ENCODE measurements around the gene HNRNPR.

HNRNPR gene

DNA sequence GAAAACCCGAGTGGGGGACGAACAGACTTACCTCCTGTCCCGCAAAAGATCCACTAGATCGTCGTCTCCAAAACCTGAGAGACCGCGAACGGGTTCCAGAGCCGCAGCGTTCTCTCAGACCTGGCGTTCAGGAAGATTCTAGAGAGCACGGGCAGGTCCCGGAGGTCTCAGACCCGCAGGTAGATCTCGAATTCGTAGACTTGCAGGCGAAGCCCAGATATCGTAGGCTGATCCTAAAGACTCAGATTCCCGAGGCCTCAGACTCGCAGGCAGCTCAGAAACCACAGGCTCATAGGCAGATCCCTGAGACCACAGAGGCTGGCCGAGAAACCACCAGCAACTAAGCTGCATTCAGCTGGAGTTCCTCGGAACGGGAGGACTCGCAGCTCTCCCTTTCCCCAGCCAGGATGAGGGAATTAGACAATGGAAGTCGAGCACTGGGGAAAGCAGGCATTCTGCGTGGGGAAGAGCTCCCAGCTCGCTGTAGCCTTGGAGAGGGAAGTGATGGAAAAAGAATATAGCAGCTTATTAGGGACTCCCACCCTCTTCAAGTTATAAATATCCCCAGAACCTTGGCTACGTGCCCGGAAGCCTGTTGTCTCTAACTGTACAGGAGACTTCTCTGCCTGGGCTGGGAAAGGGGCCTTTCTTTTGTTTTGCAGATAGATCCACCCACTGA, 25.4 kb upstream of the HNRNPR start, which contains the start of gene ZNF436:
Gene ZNF436, minus strand, starts transcription at position 502 of the 679 bp plus-strand sequence. CDS start 1,831 bp downstream, outside the sequence.
- DNase-seq (ENCODE audit: low read depth in 2 of 2), result no peak

GRCh38 chr1:23368562-23369334, 24.7 kb upstream of the HNRNPR start:
- DNase-seq (ENCODE audit: low read depth in 2 of 2), result peak; percentile 81 to 83

- DNase-seq (ENCODE audit: low read depth in 2 of 2), result peak; percentile 98
Measured at GRCh38 chr1:23367791-23368561, 23.9 kb upstream of the HNRNPR start.

DNA sequence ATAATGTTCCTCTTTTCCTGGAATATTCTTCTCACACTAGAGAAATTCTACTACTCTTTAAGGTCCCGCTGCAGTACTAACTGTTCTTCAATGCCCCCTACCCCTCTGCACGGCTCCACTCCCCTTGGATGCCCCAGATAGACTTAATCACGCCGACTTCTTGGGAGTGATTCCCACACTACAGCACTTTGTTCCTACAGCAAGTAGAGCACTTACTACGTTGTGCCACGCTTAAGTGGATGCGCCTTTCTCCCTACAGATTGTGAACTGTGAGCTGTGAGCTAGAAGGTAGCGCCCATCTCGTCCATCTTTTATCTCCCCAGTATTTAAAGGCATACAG, 23.3 kb upstream of the HNRNPR start:
- DNase-seq (ENCODE audit: low read depth in 2 of 2), result no peak

DNA sequence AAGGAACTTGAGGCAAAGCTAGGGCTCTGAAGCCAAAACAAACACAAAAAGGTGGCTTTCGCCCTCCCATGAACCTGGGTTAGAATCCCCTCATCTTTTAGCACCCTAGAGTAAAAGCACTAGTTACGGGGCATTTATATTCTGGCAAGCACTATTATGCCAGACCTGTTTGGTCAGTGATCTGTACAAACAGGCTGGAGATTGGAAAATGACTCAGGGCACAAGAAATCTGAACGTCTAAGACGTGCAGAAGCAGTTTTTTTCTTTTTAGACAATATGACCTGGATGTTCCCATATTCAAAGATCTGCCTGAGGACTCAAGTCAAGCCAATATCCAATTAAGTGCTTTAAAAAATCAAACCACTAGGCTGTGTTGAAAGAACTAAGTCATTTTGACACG, 22.5 kb upstream of the HNRNPR start:
- no peak for DNase-seq (ENCODE audit: low read depth in 2 of 2)

DNA sequence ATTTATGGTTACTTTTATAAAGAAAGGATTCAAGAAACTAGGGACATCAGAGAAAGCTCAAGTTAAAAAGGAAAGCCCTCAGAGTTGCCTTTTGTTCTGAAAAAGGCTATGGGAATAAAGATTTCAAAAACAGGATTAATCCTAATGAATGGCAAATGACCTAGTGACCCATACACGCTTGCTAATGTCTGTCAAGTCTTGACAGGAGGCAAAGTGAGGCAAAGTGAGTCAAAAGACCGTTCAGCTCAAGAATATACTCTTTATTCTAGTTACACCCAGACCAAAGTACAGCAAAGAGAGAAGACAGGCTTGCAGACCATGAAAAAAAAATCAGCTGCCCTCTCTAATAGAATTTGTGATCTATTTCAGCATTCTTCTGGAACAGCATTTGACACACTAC, 22.1 kb upstream of the HNRNPR start:
- no peak for DNase-seq (ENCODE audit: low read depth in 2 of 2)

GRCh38 chr1:23362218-23362713, 18.2 kb upstream of the HNRNPR start:
- DNase-seq (ENCODE audit: low read depth in 2 of 2), result no peak

GRCh38 chr1:23358310-23358875, 14.3 kb upstream of the HNRNPR start:
- no peak for DNase-seq (ENCODE audit: low read depth in 2 of 2)

GRCh38 chr1:23357138-23357908, 13.2 kb upstream of the HNRNPR start:
- DNase-seq (ENCODE audit: low read depth in 2 of 2), result no peak

DNA sequence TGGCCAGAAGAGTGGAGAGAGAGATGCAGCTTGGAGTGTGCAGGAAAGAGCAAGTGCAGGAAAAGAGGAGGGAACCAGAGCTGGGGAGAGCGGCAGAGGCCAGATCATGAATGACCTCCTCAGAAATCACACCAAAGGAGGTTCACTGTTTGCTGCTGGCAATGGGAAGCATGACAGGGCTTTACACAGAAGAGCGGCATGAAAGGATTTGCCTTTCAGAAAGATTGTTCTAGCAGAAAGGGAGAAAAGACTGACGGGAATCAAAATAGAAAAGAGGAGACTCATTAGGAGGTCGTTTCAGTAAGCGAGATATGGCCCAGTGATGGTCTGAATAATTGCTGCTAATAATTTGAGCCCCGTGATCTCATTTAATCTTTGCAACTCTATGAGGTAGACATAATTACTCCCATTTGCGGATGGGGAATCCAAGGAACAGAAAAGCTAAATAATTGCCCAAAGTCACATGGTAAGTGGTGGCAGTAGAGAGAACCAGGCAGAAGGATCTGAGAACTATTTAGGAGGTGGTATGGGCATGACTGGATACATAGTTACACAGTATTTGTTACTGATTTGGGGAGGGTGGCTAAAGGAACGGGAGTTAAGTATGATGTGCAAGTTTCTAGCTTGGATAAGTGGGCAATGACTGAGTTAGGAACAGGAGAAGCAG, 12.5 kb upstream of the HNRNPR start:
- DNase-seq (ENCODE audit: low read depth in 2 of 2), result no peak

- no peak for DNase-seq (ENCODE audit: low read depth in 2 of 2)
Measured at GRCh38 chr1:23354245-23354644, 10.2 kb upstream of the HNRNPR start.

DNA sequence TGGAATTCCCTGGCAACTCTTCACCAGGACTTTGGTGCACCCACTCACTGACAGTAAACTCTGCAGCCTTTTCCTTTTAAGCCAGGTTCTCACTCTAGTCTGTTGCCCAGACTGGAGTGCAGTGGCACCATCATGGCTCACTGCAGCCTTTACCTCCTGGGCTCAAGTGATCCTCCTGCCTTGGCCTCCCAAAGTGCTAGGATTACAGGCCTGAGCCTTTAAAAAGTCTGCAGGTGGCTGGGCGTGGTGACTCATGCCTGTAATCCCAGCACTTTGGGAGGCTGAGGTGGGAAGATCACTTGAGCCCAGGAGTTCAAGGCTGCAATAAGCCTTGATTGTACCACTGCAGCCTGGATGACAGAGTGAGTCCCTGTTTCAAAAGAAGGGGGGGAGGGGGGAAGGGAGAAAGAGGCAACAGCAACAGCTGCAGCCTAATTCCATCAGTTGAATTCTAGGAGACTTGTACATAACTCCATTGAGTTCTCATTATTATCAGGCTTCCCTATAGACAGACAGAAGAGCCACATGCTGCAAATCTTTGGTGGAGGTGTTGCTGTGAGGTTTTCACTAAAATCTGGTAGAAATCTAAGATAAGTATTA, 8.1 kb upstream of the HNRNPR start:
- no peak for DNase-seq (ENCODE audit: low read depth in 2 of 2)

- DNase-seq (ENCODE audit: low read depth in 2 of 2), result no peak
Measured at GRCh38 chr1:23345920-23346319, 1.8 kb upstream of the HNRNPR start.

DNA sequence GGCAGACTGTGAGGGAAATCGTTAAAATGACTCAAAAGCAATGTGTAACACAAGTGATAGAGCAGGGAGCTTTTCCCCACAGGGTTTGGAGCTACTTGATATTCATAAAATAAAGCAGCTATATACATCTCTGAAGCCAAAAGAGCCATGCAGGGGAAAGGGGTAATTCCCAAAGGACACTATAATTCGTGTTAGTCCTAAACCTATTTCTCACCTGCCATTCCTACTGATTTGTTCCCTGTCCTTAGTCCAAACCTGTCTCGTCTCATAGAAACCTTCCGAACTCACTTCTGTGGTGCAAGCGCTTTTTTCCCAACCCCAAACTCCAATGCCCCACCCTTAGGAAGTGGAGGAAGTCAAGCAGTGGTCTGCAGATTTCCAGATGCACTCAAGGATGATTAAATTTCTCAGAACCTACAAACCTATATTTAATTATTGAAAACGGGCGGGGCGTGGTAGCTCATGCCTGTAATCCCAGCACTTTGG, 946 bp upstream of the HNRNPR start:
- DNase-seq (ENCODE audit: low read depth in 2 of 2), result no peak

GRCh38 chr1:23343221-23344110, 618 bp downstream of the HNRNPR start:
- DNase-seq (ENCODE audit: low read depth in 2 of 2), result peak; percentile 42 to 52

- no peak for DNase-seq (ENCODE audit: low read depth in 2 of 2)
Measured at GRCh38 chr1:23341931-23342692, 2.0 kb downstream of the HNRNPR start.

GRCh38 chr1:23339632-23340031, 4.5 kb downstream of the HNRNPR start:
- DNase-seq (ENCODE audit: low read depth in 2 of 2), result no peak

DNA sequence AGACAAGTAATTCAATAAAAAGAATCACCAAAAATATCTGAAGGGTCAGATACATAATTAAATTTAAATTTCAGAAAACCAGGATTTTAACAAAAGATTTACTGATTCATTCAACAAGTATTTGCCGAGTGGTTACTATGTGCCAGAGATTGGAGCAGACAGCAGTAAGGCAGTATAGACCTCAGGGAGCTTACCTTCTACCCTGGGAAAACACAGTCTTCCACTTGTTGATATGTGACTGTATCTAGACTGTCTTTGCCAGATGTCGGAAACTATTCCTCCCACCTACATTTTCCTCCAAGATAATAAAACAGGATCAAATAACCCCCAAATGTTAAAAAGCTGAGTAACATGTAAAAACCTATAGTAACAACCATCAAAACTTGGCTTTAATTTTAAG, 6.2 kb downstream of the HNRNPR start:
- no peak for DNase-seq (ENCODE audit: low read depth in 2 of 2)
